ENCODE measurements around the gene PRKAR2B.
"Not testable (repeated sequence)": the region's sequence is repeated elsewhere in the genome, so short reads cannot be mapped to it uniquely, and the experiment has no call there.

PRKAR2B gene

GRCh38 chr7:107048783-107049418 lies 4.4 kb downstream of the PRKAR2B start:
- no peak for DNase-seq (ENCODE audit: low spot score)

- DNase-seq (ENCODE audit: low spot score): no peak
Measured at GRCh38 chr7:107049480-107049879, 5.0 kb downstream of the PRKAR2B start.

GRCh38 chr7:107049971-107050532 lies 5.5 kb downstream of the PRKAR2B start:
- no peak for DNase-seq (ENCODE audit: low spot score)

- no peak for DNase-seq (ENCODE audit: low spot score)
Measured at GRCh38 chr7:107051376-107051775, 6.9 kb downstream of the PRKAR2B start.

- DNase-seq (ENCODE audit: low spot score): not testable (repeated sequence)
Measured at GRCh38 chr7:107054965-107055364, 10.5 kb downstream of the PRKAR2B start.

- DNase-seq (ENCODE audit: low spot score): not testable (repeated sequence)
Measured at GRCh38 chr7:107056058-107056457, 11.6 kb downstream of the PRKAR2B start.

GRCh38 chr7:107056728-107057473 lies 12.4 kb downstream of the PRKAR2B start:
- no peak for DNase-seq (ENCODE audit: low spot score)

GRCh38 chr7:107057474-107057833 lies 12.9 kb downstream of the PRKAR2B start:
- DNase-seq (ENCODE audit: low spot score): no peak

GRCh38 chr7:107059468-107059867 lies 15.0 kb downstream of the PRKAR2B start:
- DNase-seq (ENCODE audit: low spot score): no peak

- no peak for DNase-seq (ENCODE audit: low spot score)
Measured at GRCh38 chr7:107063245-107064120, 19.0 kb downstream of the PRKAR2B start.

GRCh38 chr7:107064255-107064654 lies 19.8 kb downstream of the PRKAR2B start:
- no peak for DNase-seq (ENCODE audit: low spot score)

GRCh38 chr7:107065929-107066247 lies 21.4 kb downstream of the PRKAR2B start:
- no peak for DNase-seq (ENCODE audit: low spot score)

- DNase-seq (ENCODE audit: low spot score): no peak
Measured at GRCh38 chr7:107068156-107068555, 23.7 kb downstream of the PRKAR2B start.

- DNase-seq (ENCODE audit: low spot score): no peak
Measured at GRCh38 chr7:107069457-107069856, 25.0 kb downstream of the PRKAR2B start.

- DNase-seq (ENCODE audit: low spot score): no peak
Measured at GRCh38 chr7:107070710-107071109, 26.2 kb downstream of the PRKAR2B start.

- DNase-seq (ENCODE audit: low spot score): no peak
Measured at GRCh38 chr7:107071129-107071528, 26.6 kb downstream of the PRKAR2B start.

GRCh38 chr7:107072133-107072532 lies 27.6 kb downstream of the PRKAR2B start:
- DNase-seq (ENCODE audit: low spot score): no peak

- DNase-seq (ENCODE audit: low spot score): no peak
Measured at GRCh38 chr7:107075863-107076574, 31.5 kb downstream of the PRKAR2B start.

GRCh38 chr7:107076781-107077698 lies 32.5 kb downstream of the PRKAR2B start:
- DNase-seq (ENCODE audit: low spot score): no peak

- no peak for DNase-seq (ENCODE audit: low spot score)
Measured at GRCh38 chr7:107077699-107078516, 33.4 kb downstream of the PRKAR2B start.

Data from Ammon's horn (tissue), 1 donor.